Ishikawa (cell line): Measurements from ENCODE around the gene CCDC183.

Experiments
- CEBPB ChIP-seq: IDR thresholded peaks from 2 replicates; pipeline ENCODE4 v1.6.1; 2012
- CREB1 ChIP-seq: IDR thresholded peaks from 2 replicates; pipeline ENCODE4 v1.6.1; 2012; ENCODE audit warnings: low read depth
- EGR1 ChIP-seq: IDR thresholded peaks from 2 replicates; pipeline ENCODE4 v1.6.1; 2012
- EP300 ChIP-seq: IDR thresholded peaks from 2 replicates; pipeline ENCODE4 v1.6.1; 2012; ENCODE audit warnings: borderline replicate concordance
- FOXM1 ChIP-seq: IDR thresholded peaks from 2 replicates; pipeline ENCODE4 v1.6.1; 2012; ENCODE audit warnings: low read depth, borderline replicate concordance
- NFIC ChIP-seq: IDR thresholded peaks from 2 replicates; pipeline ENCODE4 v1.6.1; 2012
- RAD21 ChIP-seq: IDR thresholded peaks from 2 replicates; pipeline ENCODE4 v1.6.1; 2012; ENCODE audit warnings: low read depth
- REST ChIP-seq: IDR thresholded peaks from 2 replicates; pipeline ENCODE4 v1.6.1; 2012; ENCODE audit warnings: low read depth, mild to moderate bottlenecking
- TAF1 ChIP-seq: IDR thresholded peaks from 2 replicates; pipeline ENCODE4 v1.6.1; 2012; ENCODE audit warnings: low read depth, mild to moderate bottlenecking
- TCF12 ChIP-seq: IDR thresholded peaks from 2 replicates; pipeline ENCODE4 v1.6.1; 2012; ENCODE audit warnings: low read depth
- TEAD4 ChIP-seq: IDR thresholded peaks from 2 replicates; pipeline ENCODE4 v1.6.1; 2012
- USF1 ChIP-seq: IDR thresholded peaks from 2 replicates; pipeline ENCODE4 v1.6.1; 2012
- YY1 ChIP-seq: IDR thresholded peaks from 2 replicates; pipeline ENCODE4 v1.6.1; 2012; ENCODE audit warnings: low read depth
- ZBTB7A ChIP-seq: IDR thresholded peaks from 2 replicates; pipeline ENCODE4 v1.6.1; 2012; ENCODE audit warnings: low read depth
- TF ChIP-seq, protein P1 (sequence below): IDR thresholded peaks from 2 replicates; pipeline ENCODE4 v1.6.1; 2012

CCDC183 gene

GRCh38 chr9:136823136-136824046 is 27.3 kb downstream of the CCDC183 start:
- TF ChIP-seq USF1, result no peak
- TF ChIP-seq EGR1, result no peak
- TF ChIP-seq, protein P1, sequence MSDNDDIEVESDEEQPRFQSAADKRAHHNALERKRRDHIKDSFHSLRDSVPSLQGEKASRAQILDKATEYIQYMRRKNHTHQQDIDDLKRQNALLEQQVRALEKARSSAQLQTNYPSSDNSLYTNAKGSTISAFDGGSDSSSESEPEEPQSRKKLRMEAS, result no peak
- TF ChIP-seq TEAD4, result no peak
- no peak for TF ChIP-seq EP300
- no peak for TF ChIP-seq TAF1
- no peak for TF ChIP-seq REST
- no peak for TF ChIP-seq ZBTB7A
- no peak for TF ChIP-seq FOXM1

GRCh38 chr9:136824496-136825225 is 28.5 kb downstream of the CCDC183 start:
- TF ChIP-seq TAF1 (no peak), ZBTB7A (no peak), TCF12 (no peak), RAD21 (no peak), CREB1 (no peak), FOXM1 (no peak), EP300 (no peak), TEAD4 (no peak), EGR1 (no peak), USF1 (no peak), CEBPB (no peak), REST (no peak), YY1 (no peak), NFIC (no peak)
- TF ChIP-seq, protein P1, result no peak

GRCh38 chr9:136825295-136826187 is 29.4 kb downstream of the CCDC183 start:
- TF ChIP-seq TAF1 (no peak), CEBPB (no peak), RAD21 (no peak), EP300 (no peak), TEAD4 (no peak), ZBTB7A (no peak), FOXM1 (no peak), TCF12 (no peak), YY1 (no peak), CREB1 (no peak)

- TF ChIP-seq REST (no peak), TEAD4 (no peak), TAF1 (no peak), FOXM1 (no peak), EP300 (no peak), USF1 (no peak), EGR1 (no peak), RAD21 (no peak), CREB1 (no peak), CEBPB (no peak), TCF12 (no peak), NFIC (no peak), YY1 (no peak), ZBTB7A (no peak)
- TF ChIP-seq, protein P1, result no peak
Measured at GRCh38 chr9:136826188-136826541, 30.0 kb downstream of the CCDC183 start.
